Measurements from ENCODE around the gene ZNF689.

The ZNF689 gene

DNA sequence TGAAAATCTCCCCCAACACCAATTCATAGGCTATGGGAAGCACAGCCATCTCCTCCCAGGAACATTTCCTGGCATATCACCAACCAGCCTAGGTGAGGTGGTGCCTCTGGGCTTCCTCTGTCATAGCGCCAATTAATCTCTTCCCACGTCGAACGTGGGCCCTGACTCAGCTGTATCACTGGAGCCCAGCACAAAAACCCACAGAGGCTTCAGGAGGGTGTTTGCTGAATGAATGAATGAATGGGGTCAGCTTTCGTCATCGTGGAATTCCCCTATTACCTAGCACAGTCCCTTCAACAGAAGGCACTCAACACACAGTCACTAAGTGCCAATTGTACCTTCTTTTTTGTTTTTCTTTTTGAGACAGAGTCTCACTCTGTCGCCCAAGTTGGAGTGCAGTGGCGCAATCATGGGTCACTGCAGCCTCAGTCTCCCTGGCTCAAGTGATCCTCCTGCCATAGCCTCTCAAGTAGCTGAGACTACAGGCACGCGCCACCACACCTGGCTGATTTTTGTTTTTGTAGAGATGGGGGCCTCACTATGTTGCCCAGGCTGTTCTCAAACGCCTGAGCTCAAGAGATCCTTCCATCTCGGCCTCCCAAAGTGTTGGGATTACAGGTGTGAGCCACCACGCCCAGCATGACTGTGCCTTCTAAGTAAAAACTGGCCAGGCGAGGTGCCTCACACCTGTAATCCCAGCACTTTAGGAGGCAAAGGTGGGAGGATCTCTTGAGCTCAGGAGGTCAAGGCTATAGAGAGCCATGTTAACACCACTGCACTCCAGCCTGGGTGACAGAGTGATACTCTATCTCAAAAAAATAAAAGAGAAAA is 42.8 kb downstream of the ZNF689 start:
- in situ Hi-C loops (cut with HindIII; ENCODE audit: low sequenced_read_pairs) = no loop called here

GRCh38 chr16:30566531-30566930 is 43.7 kb downstream of the ZNF689 start:
- in situ Hi-C loops (cut with HindIII; ENCODE audit: low sequenced_read_pairs) = no loop called here

GRCh38 chr16:30565984-30566383 is 44.2 kb downstream of the ZNF689 start:
- in situ Hi-C loops (cut with HindIII; ENCODE audit: low sequenced_read_pairs) = no loop called here

DNA sequence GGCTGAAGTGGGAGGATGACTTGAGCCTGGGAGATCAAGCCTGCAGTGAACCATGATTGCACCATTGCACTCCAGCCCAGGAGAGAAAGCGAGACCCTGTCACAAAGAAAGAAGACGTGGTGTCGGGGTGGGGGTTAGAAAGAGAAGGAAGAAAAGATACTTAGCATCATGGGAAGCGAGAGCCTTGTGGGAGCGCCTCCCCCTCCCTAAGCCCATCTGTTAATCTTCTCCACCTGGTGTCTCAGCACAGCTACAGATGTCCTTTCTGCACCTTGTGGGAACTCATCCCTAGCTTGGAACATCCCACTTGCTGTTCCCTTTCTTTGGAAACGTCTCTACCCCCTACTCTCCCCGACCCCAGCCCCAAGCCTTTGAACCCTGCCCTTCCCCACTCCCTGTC is 44.7 kb downstream of the ZNF689 start:
- in situ Hi-C loops (cut with HindIII; ENCODE audit: low sequenced_read_pairs) = no loop called here

DNA sequence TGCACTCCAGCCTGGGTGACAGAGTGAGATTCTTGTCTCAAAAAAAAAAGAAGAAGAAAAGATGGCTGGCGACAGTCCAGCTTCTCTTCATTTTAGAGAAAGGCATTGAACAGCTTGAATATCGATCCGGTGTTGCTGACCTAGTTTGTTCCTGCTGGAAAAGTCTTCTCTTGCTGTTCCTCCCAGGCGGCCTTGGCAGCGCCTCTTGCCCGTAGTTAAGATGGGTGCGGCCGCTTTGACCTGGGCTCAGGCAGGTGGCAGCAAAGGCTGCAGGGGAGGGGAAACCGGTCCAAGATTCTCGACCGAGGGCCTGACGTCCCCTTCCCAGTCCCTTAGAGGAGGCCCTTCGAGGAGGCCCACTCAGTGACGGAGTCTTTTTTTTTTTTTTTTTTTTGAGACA is 48.2 kb downstream of the ZNF689 start:
- in situ Hi-C loops (cut with HindIII; ENCODE audit: low sequenced_read_pairs) = no loop called here

GRCh38 chr16:30561089-30561816 is 48.9 kb downstream of the ZNF689 start:
- in situ Hi-C loops (cut with HindIII; ENCODE audit: low sequenced_read_pairs) = no loop called here

GRCh38 chr16:30559690-30560089 is 50.5 kb downstream of the ZNF689 start:
- in situ Hi-C loops (cut with HindIII; ENCODE audit: low sequenced_read_pairs) = no loop called here

- in situ Hi-C loops (cut with HindIII; ENCODE audit: low sequenced_read_pairs) = no loop called here
Measured at GRCh38 chr16:30558789-30559377, 51.3 kb downstream of the ZNF689 start.

- in situ Hi-C loops (cut with HindIII; ENCODE audit: low sequenced_read_pairs) = no loop called here
Measured at GRCh38 chr16:30557957-30558788, 52.0 kb downstream of the ZNF689 start, which contains the start of gene ZNF764. ZNF764 (minus strand) TSS chr16:30558374; CDS start chr16:30558182, 192 bp downstream.

DNA sequence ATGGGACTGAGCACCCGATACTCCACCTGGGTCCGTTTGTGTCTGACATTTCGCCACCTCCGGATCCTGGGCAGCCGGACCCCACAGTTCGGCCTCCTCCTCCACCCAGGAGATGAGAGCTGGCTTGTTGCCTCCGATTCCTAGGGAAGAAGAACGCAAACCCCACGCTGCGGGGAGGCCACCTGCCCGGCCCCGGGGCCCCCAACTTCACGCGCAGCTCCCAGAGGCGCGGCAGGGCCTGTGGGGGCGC is 52.6 kb downstream of the ZNF689 start:
- in situ Hi-C loops (cut with HindIII; ENCODE audit: low sequenced_read_pairs) = no loop called here

- in situ Hi-C loops (cut with HindIII; ENCODE audit: low sequenced_read_pairs) = no loop called here
Measured at GRCh38 chr16:30556125-30556473, 54.1 kb downstream of the ZNF689 start.

DNA sequence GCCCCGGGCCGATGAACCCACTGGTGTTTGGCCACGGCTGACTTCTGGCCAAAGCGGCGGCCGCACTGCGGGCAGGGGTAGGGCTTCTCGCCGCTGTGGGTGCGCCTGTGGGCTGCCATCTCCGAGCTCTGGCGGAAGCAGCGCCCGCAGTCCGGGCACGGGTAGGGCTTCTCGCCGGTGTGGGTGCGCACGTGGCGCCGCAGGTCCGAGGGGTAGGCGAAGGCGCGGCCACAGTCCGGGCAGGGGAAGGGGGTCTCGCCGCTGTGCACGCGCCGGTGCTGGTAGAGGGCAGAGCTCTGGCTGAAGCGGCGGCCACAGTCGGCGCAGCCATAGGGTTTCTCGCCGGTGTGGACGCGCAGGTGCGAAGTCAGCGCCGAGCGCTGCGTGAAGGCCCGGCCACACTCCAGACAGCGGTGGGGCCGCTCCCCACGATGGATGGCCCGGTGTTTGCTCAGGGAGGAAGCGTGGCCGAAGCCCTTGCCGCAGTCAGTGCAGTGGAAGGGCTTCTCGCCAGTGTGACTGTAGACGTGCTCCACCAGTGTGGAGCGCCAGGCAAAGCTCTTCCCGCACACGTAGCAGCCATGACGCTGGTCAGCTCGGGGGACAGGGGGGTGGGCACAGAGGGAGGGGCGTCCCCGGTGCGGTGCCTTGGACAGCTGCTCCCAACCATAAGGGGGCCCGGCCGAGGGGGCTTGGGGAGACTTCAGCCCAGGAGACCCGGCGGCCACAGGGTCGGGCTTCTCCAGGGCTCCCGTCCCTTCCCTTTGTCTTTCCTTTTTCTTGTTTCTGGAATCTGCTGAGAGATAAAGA is 54.7 kb downstream of the ZNF689 start:
- in situ Hi-C loops (cut with HindIII; ENCODE audit: low sequenced_read_pairs) = no loop called here

- in situ Hi-C loops (cut with HindIII; ENCODE audit: low sequenced_read_pairs) = no loop called here
Measured at GRCh38 chr16:30554557-30555314, 55.5 kb downstream of the ZNF689 start.

DNA sequence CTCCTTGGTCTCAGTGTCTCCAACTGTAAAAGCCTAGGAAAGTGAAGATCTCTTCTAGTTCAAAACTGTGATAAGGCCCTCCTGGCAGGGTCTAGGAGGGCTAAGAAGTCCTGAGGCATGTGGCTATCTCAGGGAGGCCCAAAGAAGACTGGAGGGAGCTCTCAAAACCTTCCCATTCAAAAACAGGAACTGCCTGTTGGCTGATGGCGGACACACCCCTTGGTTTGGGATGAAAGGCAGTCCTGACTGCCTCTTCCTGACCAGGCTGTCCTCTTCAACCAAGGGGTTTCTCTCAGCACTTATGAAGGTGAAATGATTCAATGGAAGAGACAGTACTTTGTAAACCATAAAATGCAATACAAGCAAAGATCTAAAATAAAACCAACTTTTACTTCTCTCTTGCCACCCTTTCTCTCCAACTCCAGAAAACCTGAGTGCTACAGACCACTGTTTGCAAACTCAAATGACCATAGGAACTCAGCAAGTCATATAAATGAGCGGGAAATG is 56.7 kb downstream of the ZNF689 start:
- in situ Hi-C loops (cut with HindIII; ENCODE audit: low sequenced_read_pairs) = no loop called here

- in situ Hi-C loops (cut with HindIII; ENCODE audit: low sequenced_read_pairs) = no loop called here
Measured at GRCh38 chr16:30552956-30553355, 57.2 kb downstream of the ZNF689 start.
